Muscle of back (tissue), 11 donors: Measurements from ENCODE around the gene CD7. TPM values are rescaled to one million over a fixed set of nuclear protein-coding genes. Genes with fewer than 3 reads are reported as not detected.

Experiments used
- DNase-seq, 3 donors: peaks; one replicate each; pipeline versions ENCODE4 v3.0.0 to v3.0.0-alpha.2; 2013
- polyA plus RNA-seq, 10 donors: library from polyadenylated mRNA; unstranded; fragments of 120-200 nt; gene quantifications; one replicate each; pipeline ENCODE4 v1.2.1, GENCODE V29; 2013; ENCODE audit not compliant: insufficient read length in 10 of 10

CD7 gene
- polyA plus RNA-seq, 10 donors, result 0.27 to 5.9 (median 0.67) TPM

- DNase-seq, result no peak
Measured at GRCh38 chr17:82298538-82299421, 18.6 kb downstream of the CD7 start.

DNA sequence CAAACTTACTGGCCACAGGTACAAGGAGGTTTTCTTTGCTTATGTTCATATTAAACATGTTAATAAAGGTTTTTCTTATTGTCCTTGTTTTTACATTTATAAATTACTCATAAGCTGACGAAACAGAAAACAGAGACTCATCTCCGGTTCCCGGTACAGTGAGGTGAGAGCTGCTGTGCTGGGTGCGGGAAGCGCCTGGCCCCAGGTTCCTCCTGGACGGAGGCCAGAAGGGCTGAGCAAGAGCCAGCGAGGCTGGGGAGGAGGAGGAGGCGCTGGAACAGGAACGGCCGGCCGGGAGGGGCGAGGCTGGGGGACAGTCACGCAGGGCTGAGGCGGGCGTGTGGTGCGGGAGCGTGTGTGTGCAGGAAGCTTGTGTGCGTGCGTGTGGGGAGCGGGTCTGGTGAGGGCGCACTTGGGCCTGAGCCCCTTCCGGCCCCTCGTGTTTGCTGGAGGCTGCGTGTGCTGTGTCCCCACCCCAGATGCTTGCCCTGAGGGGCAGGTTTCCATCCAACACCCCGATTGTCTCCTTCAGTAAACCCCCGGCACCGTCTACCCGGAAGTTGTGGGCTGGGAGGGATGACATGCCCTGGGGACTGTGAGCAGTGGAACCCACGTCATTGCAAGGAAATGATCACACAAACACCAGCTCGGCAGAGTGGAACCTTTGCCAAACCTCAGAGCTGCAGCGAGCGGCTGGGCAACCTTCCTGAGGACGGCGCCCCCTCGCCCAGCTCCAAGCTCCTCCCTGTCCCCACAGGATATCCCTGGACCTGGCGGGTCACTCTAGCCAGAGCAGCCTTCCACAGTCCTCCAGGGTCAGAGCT lies 19.5 kb downstream of the CD7 start:
- DNase-seq, result peak; percentile 75 to 87 (median 78)

DNA sequence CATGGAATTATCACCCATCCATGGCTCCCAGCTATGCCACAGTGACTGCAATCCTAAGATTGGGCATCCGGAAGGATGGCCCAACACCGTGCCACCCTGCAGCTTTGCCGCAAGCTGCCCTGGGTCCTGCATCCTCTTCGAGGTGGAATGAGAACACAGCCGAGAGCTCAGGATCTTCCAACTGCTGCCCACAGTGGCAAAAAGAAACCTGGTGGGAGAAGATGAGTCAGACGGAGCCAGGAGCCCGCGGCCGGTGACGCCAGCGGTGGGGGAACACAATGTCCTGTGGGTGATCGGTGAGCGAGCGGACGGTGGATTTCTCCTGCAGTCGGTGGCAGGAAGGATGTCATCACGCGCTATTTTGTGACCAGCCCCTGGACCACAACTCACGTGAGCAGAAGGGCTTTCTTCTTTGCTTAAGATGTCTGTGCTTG lies 20.1 kb downstream of the CD7 start:
- DNase-seq, result peak in 1 of 3 donors; percentile 61

DNA sequence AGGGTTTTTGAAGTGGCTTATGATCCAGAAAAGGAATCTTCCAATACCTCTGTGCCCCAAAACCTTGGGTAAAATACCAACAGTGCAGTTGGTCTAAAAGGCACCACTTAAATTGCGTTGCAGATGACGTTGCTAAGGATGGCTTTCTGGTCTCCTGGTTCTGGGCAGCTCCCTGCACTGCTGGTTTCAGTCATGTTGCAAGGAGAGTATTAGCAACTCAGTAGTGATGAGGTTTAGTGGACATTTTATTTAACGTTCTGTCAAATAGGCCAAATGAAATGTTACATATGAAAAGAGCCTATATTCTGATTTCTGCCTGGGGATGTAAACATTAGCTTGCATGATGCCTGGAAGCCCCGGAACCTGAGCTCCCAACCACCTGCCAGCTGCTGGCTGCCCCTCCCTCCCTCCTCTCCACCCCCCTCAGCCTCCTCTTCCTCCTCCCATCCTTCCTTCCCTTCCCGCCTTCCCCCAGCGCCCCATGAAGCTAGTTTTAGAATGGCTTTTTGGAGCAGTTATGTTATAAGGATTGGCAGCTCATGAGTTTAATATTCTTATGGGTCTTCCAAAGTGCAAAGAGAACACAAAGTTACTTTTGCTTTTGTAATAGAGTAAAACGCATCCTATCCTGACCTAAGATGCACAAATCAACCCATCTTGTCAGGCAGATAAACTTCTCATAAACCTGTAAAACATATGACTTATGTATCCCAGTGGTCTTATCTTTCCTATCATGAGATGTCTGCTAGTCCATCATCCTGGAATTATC lies 20.7 kb downstream of the CD7 start:
- no peak for DNase-seq

DNA sequence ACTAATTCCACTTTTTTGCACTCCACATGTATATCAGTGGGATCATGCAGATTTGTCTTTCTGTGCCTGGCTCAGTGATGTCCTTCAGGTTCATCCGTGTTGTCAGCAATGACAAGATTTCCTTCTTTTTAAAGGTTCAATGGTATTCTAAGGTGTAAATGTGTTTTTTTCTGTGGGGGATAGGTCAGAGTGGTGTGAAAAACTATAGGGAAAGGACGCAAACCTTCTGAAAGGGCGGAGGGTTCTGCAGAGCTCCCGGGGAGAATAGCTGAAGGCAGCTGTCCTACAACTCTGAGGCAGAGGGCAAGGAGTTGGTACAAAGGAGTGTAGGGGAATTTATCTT lies 22.0 kb downstream of the CD7 start:
- DNase-seq, result no peak

GRCh38 chr17:82294064-82294773 lies 23.2 kb downstream of the CD7 start:
- no peak for DNase-seq

- peak; percentile 97 to 98 (median 98) for DNase-seq
Measured at GRCh38 chr17:82292251-82293154, 24.9 kb downstream of the CD7 start.

- no peak for DNase-seq
Measured at GRCh38 chr17:82291582-82292250, 25.7 kb downstream of the CD7 start.

DNA sequence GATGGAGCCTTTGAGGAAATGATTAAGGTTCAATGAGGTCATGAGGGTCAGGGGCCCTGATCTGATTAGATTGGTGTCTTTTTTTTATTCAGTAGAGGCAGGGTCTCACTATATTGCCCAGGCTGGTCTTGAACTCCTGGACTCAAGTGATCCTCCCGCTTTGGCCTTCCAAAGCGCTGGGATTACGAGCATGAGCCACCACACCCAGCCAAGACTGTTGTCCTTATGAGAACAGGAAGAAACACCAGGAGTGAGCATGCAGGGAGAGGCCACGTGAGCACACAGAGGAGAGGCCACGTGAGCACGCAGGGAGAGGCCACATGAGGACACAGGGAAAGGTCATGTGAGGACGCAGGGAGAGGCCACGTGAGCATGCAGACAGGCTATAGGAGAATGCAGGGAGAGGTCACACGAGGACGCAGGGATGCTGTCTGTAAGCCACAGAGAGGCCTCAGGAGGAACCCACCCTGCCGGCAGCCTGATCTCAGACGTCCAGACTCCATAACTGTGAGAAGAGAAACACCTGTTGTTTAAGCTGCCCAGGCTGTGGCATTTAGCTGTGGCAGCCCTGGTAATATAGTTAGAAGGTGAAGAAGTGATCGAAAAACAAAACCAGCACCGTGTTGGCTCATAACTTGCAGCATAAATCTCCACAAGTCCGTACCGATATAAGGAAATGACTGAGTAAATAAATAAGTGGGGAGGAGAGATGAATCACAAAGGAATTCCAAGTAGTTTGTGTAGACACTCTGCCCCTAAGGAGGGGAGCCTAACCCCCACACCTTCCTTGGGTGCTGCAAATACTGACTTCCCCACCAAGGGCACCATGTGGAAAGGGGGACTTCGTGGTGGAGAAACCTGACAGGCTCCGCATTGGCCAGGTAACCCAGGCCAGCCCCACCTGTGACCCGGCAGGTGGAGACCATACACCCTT lies 29.3 kb downstream of the CD7 start:
- no peak for DNase-seq

DNA sequence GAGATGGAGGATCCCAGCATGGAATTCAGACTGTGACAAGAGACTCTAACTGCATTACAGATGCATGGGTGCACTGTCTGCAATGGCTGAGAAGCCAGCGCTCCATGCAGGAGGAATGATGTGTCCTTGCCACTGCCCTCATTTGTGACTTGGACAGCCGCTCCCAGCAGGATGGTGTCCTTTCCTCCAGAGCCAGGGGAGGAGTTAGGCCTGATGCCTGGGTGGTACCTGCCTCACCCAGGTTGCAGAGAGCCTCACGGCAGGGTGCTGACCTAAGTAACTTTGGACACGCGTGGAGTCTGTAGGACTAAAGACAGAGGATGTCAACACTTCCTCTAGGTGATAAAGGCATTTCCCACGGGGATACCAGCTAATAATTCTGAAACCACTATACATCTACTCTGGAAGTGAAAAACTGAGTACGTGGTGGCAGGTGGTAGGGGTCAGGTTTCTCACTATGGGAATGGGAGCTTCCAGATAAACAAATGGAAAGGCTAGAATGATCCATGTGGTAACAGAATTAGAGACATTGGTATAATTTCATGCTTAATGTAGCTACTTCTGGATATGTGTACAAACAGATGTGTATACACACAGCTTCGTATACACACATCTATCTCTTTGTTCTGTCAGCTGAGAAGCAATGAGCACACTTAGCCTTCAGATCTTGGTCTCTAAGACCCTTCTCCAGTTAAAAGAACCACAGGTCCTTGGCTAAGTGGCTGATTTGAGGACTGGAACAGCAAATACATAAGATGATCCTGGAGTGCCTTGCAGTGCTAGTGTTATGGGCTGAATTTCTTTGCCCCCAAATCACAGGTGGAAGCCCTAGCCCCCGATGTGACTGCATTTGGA lies 30.2 kb downstream of the CD7 start:
- no peak for DNase-seq

GRCh38 chr17:82285141-82285540 lies 32.3 kb downstream of the CD7 start:
- no peak for DNase-seq

DNA sequence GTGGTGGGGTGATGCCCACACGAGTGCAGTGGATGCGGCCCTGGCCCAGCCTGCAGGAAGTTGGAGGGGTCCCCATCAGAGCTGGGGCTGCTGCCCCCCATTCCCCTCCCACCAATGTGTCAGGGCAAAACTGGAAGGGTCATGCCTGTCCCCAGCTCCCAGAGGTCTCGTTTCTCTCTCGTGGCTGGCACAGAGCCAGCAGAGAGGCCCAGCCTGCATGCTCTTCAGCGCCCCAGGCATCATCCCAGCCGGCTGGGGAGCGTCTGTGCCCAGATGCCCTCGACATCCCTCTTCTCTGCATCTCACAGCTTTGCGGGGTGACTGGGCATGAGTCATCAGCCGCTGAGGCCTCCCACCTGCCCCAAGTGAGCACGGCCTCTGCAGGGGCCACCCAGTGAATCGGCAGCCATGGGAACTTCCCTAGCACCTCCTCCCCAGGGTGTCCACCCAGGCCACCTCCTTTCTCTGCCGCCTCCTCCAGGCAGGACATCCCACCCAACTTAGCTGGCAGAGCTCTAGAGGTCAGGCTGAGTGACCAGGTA lies 34.1 kb downstream of the CD7 start:
- DNase-seq, result no peak

DNA sequence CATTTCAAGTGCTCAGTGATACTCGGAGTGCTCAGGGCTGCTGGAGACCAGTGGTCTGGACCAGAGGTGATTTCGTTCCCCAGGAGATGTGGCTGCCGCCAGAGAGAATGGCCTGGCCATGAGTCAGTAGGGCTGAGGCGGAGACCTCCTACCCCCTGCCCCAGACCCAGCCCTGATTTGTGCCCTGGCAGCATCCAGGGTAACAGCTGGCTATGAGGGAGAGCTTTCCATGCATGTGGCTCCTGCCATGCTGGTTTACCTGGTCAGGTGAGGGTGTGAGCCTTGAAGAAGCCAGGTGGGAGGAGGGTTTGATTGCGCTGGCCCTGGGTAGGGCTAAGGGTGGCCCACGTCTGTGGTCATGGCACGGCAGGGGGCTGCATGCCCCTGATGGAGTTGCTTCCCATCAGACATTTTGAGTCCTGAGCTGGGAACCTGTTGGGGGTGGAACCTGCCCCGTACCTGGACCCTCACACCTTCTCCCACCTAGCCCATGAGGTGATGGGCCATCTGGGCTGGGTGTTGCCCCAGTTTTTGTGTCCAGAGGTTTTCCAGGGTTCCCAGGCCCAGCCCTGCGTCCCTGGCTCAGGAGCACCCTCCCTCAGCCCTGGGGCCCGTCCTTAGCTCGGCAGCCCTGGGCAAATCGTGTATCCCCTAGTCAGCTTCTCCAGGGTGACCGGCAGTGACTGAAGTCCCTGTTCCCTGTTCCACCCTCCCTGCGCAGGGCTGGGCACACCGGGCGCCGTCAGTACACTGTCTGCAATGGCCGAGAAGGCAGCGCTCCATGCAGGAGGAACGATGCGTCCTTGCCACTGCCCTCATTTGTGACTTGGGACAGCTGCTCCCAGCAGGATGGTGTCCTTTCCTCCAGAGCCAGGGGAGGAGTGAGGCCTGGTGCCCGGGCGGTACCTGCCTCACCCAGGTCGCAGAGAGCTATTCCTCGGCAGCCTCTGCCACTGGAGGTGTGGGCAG lies 34.9 kb downstream of the CD7 start:
- DNase-seq, result no peak

DNA sequence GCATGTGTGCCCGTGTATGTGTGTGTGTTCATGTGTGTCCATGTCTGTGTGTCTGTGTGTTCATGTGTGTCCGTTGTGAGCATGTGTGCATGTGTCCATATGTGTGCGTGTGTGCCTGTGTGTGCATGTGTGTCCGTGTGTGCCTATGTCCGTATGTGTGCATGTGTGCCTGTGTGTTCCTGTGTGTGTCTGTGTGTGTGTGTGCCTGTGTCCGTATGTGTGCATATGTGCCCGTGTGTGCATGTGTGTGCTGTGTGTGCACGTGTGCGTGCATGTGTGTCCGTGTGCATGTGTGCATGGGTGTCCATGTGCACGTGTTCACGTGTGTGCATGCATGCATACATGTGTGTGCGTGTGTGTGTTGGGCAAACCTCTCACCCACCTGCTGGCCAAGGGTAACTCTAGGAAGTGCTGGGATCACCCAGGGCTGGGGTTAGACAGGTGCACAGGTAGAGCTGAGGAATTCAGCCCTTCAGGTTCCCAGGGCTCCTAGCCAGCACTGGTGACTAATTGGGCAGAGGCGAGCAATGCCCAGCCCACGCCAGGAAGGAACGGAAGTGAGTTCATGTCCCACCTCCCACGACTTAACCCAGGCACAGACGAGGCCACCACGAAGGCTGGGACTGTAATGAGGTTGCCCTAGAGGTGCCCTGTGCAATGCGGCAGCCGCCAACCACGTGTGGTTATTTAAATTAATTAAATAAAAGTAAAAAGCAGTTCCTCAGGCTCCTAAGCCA lies 35.7 kb downstream of the CD7 start:
- no peak for DNase-seq

DNA sequence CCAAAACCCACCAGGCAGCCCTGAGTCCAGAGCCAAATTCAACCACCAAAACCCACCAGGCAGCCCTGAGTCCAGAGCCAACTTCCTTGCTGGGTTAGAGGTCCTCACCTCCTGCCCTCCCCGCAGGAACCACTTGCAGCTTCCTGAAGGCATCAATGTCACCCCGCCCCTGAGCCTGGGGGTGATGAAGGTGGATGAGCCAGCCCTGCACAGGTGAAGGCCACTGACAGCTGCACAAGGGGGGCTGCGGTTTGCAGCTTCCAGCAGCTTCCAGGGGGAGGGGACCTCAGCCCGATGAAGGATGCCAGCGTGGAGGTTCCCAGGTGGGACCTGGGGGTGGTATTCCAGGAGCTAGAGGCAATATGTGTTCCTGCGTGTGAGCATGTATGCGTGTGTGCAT lies 36.3 kb downstream of the CD7 start:
- no peak for DNase-seq
